GM18861 (cell line): ENCODE results near the gene ELAPOR2.
"Not testable (repeated sequence)": the region's sequence is repeated elsewhere in the genome, so short reads cannot be mapped to it uniquely, and the experiment has no call there.

Source experiments
- ATAC-seq: cut with Tn5 transposase; IDR thresholded peaks from one replicate; pipeline ENCODE4 v1.9.1; 2021; ENCODE audit not compliant: unreplicated experiment

Gene ELAPOR2

DNA sequence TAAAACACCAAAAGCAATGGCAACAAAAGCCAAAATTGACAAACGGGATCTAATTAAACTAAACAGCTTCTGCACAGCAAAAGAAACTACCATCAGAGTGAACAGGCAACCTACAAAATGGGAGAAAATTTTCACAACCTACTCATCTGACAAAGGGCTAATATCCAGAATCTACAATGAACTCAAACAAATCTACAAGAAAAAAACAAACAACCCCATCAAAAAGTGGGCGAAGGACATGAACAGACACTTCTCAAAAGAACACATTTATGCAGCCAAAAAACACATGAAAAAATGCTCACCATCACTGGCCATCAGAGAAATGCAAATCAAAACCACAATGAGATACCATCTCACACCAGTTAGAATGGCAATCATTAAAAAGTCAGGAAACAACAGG, 14.7 kb downstream of the ELAPOR2 start:
- ATAC-seq: not testable (repeated sequence)

DNA sequence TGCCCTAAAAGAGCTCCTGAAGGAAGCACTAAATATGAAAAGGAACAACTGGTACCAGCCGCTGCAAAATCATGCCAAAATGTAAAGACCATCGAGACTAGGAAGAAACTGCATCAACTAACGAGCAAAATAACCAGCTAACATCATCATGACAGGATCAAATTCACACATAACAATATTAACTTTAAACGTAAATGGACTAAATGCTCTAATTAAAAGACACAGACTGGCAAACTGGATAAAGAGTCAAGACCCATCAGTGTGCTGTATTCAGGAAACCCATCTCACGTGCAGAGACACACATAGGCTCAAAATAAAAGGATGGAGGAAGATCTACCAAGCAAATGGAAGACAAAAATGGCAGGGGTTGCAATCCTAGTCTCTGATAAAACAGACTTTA, 17.9 kb downstream of the ELAPOR2 start:
- ATAC-seq: not testable (repeated sequence)

GRCh38 chr7:87039691-87040299, 19.7 kb downstream of the ELAPOR2 start:
- not testable (repeated sequence) for ATAC-seq

GRCh38 chr7:87038993-87039690, 20.3 kb downstream of the ELAPOR2 start:
- ATAC-seq: no peak

GRCh38 chr7:87036985-87037384, 22.5 kb downstream of the ELAPOR2 start:
- ATAC-seq: no peak

DNA sequence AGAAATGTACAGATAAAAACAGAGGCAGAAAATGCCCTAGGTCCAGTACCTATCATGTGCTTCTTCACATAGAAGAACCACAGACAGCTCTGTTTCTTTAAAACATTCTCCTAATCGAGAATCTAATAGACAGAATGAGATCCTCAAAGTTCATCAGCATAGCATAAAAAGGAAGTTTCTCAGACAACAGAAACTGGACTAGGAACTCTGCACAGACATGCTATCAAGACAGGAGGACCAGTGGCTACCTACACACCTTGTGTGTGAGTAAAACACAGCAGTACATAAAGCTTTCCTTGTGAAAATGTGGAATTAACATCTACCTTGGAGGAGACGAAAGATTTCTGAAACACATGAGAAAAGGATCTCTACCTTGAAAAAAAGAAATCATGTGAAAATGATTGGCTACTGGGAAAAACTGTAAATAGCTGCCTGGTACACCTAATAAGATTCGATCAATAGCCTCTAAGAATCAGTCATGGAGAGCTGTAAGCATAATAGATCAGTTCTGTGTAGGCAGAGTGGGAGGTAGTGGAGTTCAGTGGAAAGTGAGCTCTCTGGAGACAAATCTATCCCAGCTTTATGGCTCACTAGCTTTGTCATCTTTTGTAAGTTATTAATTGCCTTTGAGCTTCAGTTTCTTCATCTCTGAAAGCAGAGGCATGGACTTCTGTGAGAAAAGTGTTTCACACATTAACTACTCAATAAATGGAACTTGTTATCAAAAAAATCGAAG, 26.7 kb downstream of the ELAPOR2 start:
- no peak for ATAC-seq

- no peak for ATAC-seq
Measured at GRCh38 chr7:87029078-87029477, 30.4 kb downstream of the ELAPOR2 start.

DNA sequence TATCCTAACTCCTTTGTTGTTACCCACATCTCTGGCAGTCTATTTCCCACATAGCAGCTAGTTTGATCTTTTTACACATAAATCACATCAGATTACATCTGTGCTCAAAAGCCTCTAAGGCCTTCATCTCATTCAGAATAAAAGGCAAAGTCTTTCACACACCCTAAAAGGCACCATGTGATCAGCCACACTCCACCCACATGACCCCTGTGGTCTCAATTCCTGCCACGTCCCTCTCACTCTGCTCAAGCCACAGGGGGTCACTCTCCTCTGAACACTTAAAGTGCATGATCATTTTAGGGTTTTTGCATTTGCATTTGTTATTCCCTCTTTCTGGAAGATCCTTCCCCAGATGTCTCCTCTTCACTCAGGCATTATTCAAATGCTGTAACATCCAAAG, 30.8 kb downstream of the ELAPOR2 start:
- ATAC-seq: no peak

DNA sequence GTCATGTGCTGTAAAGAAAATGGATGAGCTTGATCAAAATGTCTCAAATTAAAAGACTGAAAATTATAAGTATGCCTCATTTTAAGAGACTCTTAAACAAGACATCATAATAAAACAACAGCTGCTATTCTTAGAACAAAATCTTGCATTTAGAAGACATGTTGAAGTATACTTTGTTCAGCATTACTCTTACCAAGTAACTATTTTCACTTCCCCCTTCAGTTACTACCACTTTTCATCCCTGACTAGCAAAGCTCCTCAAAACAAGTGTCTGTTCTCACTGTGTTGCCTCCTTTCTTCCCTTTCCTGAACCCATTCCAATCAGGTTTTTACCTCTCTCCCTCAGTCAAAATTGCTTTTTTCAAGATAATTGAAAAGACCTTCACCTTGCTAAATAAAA, 31.6 kb downstream of the ELAPOR2 start:
- ATAC-seq: peak; percentile 91

GRCh38 chr7:87021285-87021684, 38.2 kb downstream of the ELAPOR2 start:
- ATAC-seq: no peak

DNA sequence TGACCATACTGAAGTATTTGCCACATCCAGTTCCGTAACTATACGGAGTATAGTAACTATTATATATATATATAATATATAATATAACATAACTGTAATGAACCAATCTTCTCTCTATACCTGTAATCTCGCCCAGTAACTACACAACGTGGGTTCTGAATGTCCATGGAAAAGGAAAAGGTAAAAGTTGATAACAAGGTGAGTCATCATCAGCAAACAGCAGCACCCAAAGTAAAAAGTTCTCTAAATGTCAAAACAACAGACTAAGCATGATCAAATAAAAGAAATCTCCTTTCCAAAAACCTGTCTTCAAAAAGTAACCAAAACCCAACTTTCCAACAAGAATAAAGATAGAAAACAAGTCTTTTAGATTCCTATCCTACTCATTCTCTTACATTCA, 42.8 kb downstream of the ELAPOR2 start:
- ATAC-seq: no peak

GRCh38 chr7:87013840-87014190, 45.6 kb downstream of the ELAPOR2 start:
- ATAC-seq: no peak

GRCh38 chr7:87013136-87013839, 46.2 kb downstream of the ELAPOR2 start:
- no peak for ATAC-seq
